ENCODE results near the gene SLC24A4. TPM values are rescaled to one million over a fixed set of nuclear protein-coding genes. Genes with fewer than 3 reads are reported as not detected.

SLC24A4 gene
- total RNA-seq, 2 experiments from 2014 or later = not detected

- ChIA-PET CTCF (interaction anchor here (1.0 to 1.4 kb wide), 2 partner anchors 9 to 73 kb away, joined by 3 read pairs; no protein-coding TSS in a partner anchor), POLR2A (interaction anchor here (0.6 kb wide), 1 partner anchor 55 kb away, joined by 3 read pairs; no protein-coding TSS in a partner anchor)
- Mint-ChIP-seq H3K36me3 (ENCODE audit: low read depth) (peaks cover 5% of the 10 kb centered on the region), H3K4me1 (ENCODE audit: low read depth) (peaks cover 7% of the 10 kb centered on the region), H3K9me3 (peaks cover 7% of the 10 kb centered on the region), H3K27me3 (peaks cover 26% of the 10 kb centered on the region), H3K27ac (no peak overlapping the region), H3K4me3 (no peak overlapping the region)
- ATAC-seq (no peak), DNase-seq (no peak)
- intact Hi-C loops (cut with micrococcal nuclease) = no loop called here
- no peak for TF ChIP-seq CTCF (IDR thresholded peaks at IDR 0.05)
Observed at GRCh38 chr14:92348154-92348553, 25.2 kb downstream of the SLC24A4 start.

- Mint-ChIP-seq H3K27ac (no peak overlapping the region), H3K9me3 (no peaks in the 10 kb centered on the region), H3K4me3 (no peak overlapping the region), H3K4me1 (ENCODE audit: low read depth) (peaks cover 8% of the 10 kb centered on the region), H3K27me3 (peaks cover 15% of the 10 kb centered on the region), H3K36me3 (ENCODE audit: low read depth) (no peaks in the 10 kb centered on the region)
- POLR2A ChIA-PET = interaction anchor here (0.9 to 1.5 kb wide), 3 partner anchors 10 to 332 kb away, joined by 3 to 4 read pairs (median 3); no protein-coding TSS in a partner anchor
- intact Hi-C loops (cut with micrococcal nuclease) = no loop called here
- ATAC-seq (no peak), DNase-seq (no peak)
- CTCF ChIA-PET = interaction anchor here (0.7 to 3.1 kb wide), 27 partner anchors 7 to 335 kb away, joined by 3 to 13 read pairs (median 4); partner anchors contain the start of gene ATXN3
- TF ChIP-seq CTCF (IDR thresholded peaks at IDR 0.05) = no peak
Observed at GRCh38 chr14:92351750-92352149, 28.8 kb downstream of the SLC24A4 start.

- ATAC-seq = peak; percentile 51
- H3K27ac Mint-ChIP-seq = no peak overlapping the region
Observed at GRCh38 chr14:92352158-92352985, 29.4 kb downstream of the SLC24A4 start.

GRCh38 chr14:92353447-92353846, 30.5 kb downstream of the SLC24A4 start:
- intact Hi-C loops (cut with micrococcal nuclease) = no loop called here
- H3K9me3 Mint-ChIP-seq = no peaks in the 10 kb centered on the region

More at GRCh38 chr14:92352158-92352985, 29.4 kb downstream of the SLC24A4 start:
- POLR2A ChIA-PET = interaction anchor here (0.9 to 1.5 kb wide), 3 partner anchors 11 to 331 kb away, joined by 3 to 4 read pairs (median 3); no protein-coding TSS in a partner anchor
- peak; percentile 66 for TF ChIP-seq CTCF (IDR thresholded peaks at IDR 0.05)
- Mint-ChIP-seq H3K4me3 (no peak overlapping the region), H3K9me3 (no peaks in the 10 kb centered on the region), H3K4me1 (ENCODE audit: low read depth) (peaks cover 8% of the 10 kb centered on the region), H3K36me3 (ENCODE audit: low read depth) (no peaks in the 10 kb centered on the region), H3K27me3 (peaks cover 13% of the 10 kb centered on the region)
- CTCF ChIA-PET = interaction anchor here (0.7 to 3.1 kb wide), 31 partner anchors 8 to 334 kb away, joined by 3 to 13 read pairs (median 3); partner anchors contain the start of gene ATXN3
- peak; percentile 77 for DNase-seq
- intact Hi-C loops (cut with micrococcal nuclease) = no loop called here

More at GRCh38 chr14:92353447-92353846, 30.5 kb downstream of the SLC24A4 start:
- Mint-ChIP-seq H3K36me3 (ENCODE audit: low read depth) (no peaks in the 10 kb centered on the region), H3K4me3 (no peak overlapping the region), H3K27me3 (peaks cover 14% of the 10 kb centered on the region), H3K4me1 (ENCODE audit: low read depth) (peaks cover 8% of the 10 kb centered on the region), H3K27ac (no peak overlapping the region)
- no peak for TF ChIP-seq CTCF (IDR thresholded peaks at IDR 0.05)
- ChIA-PET CTCF (interaction anchor here (1.0 to 3.1 kb wide), 6 partner anchors 12 to 60 kb away, joined by 4 to 13 read pairs (median 4); no protein-coding TSS in a partner anchor), POLR2A (no interaction called here)
- no peak for ATAC-seq
- no peak for DNase-seq
